Erythroblast (primary cell): ENCODE measurements around the gene STX18.

ENCODE experiments used
- DNase-seq, 2 experiments: peaks; one replicate each; lab custom pipeline; 2025; lab: John Stamatoyannopoulos, UW
- GATA1 ChIP-seq: IDR thresholded peaks from 2 replicates; pipeline ENCODE4 v1.6.1; 2011; ENCODE audit warnings: low read depth, mild to moderate bottlenecking, control low read depth, low read length, moderate library complexity
- POLR2A ChIP-seq: IDR thresholded peaks from 2 replicates; pipeline ENCODE4 v1.6.1; 2011; ENCODE audit warnings: mild to moderate bottlenecking, low read length

Gene STX18

DNA sequence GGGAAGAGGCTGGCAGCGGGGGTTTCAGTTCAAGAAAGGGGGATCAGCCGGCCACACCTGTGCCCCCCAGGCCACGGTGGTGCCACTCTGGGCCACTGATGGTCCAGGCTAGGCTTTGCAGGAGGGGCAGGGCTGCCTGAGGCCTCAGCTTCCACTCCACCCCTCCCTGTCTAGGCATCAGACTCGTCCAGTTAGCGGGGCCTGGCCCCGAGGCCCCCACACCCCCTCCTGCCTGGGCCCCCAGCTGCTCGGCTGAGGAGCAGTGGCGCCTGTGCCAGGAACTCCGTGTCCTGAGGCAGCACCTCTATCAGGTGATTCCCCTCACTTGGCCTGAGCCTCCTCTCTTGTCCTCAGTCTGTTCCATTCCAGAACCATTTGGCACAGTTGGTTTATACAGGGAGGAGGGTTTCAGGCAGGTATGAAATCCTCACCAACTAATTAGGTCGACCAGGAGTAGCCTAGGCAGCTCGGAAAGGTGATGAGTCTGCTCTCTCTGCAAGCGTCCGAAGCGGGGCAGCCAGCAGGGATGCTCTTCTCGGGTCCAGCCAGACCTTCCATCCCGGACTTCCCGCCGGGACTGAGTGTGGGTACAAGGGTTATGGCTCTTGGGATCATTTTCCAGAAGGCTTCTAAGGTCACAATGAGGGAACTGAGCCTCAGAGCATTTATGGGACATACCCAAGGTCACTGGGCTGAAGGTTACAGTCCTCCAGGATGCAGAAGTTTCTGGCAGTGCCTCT lies 152.8 kb downstream of the STX18 start:
- no peak for TF ChIP-seq POLR2A
- no peak for TF ChIP-seq GATA1
- DNase-seq = no peak

DNA sequence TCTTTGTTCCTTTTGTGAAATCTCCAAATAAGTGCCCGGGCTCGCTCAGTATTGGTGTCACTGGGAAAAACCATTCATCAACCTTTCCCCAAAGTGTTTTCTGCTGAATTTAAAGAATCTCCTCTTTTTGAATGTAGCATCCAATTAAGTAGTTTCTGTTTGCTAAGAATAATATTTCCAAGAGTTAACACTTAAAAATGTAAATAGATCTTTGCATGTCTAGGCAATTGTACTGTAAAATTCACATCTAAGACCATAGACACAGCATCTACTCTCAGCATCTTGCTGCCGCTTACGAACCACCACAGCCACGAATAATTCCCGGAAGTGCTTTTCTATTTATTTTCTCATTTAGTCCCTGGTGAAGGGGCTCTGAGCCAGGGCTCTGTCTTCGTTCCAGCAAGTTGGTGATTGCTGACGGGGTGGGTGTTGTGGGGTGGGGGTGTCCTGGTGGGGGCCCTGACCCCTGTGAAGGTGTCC lies 153.5 kb downstream of the STX18 start:
- DNase-seq = no peak
- TF ChIP-seq POLR2A = no peak
- TF ChIP-seq GATA1 = no peak

DNA sequence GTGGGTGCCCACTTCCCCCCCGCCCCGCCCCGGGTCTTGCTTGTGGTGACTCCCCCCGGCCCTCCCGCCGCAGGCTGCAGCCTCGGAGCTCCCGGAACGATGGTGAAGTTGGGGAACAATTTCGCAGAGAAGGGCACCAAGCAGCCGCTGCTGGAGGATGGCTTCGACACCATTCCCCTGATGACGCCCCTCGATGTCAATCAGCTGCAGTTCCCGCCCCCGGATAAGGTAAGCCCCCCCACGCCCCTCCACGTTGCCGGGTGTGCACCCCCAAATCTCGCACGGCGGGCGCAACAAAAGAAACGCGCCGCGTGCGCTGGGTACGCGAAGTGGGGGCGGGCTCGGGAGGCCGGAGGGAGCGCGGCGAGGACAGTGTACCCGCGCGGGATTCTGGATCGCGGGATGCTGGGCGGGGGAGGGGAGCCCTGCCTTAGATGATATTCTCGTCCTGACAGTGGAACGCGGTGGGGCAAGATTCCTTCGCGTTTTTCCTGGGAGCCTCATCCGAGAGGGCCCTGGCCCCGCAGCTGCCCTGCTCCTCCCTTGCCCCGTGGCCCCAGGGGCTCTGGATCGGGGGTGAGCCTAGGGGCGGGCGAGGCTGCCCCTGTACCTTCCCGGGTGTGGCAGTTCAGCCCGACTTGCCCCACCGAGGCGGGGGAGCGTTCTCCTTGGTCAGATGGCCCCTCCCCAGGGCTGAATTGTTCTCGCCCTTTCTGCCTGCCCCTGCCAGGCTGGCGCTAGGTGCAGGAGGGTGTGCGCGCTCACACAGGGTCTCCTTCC lies 154.1 kb downstream of the STX18 start:
- TF ChIP-seq POLR2A (no peak), GATA1 (no peak)
- DNase-seq = no peak

DNA sequence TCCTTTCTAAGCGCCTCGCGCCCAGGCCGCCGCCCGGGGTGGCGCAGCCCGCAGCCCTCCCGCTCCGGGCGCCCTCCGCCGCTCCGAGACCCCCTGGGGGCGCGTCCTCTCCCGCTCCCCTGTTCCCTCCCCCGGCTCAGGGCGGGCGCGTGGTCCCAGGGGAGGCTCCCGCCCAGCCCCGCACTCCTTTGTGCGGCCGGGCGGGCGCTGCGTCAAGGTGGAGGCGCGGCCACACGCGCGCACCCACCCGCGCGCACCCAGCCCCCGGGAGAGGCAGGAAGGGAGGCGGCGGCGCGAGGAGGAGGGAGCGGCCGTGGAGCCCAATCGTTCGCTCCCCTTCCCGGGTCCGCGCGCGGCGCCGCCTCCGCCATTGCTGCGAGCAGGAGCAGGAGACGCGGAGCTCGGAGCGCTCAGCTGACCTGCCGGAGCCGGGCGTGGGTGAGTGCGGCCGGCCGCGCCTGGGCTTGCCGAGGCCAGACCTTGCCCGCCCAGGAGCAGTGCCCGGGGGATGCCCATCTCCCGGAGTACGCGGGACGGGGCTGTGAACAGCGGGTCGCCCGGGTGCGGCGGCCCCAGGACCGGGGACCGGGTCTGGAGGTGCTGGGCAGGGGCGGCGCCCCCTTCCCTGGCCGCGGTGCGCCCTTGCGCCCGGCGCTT lies 155.0 kb downstream of the STX18 start, which contains the start of gene NSG1:
Gene NSG1 (plus strand): TSS at position 367 of the 657 bp plus-strand sequence. CDS start 528 bp downstream, outside the sequence.
- DNase-seq = peak in 1 of 2 experiments; percentile 11
- TF ChIP-seq POLR2A = no peak
- no peak for TF ChIP-seq GATA1

DNA sequence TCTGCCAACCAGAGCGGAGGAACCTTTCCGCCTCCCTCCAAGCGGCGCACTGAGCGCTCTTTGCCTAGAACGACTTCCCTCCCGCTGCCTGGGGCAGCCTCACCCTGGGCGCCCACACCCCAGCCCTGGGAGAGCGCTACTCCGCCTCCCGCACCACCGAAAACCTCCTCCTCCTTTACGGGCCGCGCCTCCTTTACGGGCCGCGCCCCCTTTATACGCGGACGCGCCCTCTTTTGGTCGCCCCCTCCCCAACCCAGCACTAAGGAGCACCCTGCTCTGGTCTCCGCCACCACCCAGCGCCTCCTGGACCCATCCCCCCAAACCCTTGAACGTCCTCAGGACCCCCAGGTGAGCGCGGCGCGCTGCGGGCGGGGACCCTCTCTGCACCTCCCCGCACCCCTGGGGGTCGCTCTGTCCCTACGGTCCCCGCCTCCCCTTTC lies 155.5 kb downstream of the STX18 start:
- TF ChIP-seq POLR2A = no peak
- no peak for TF ChIP-seq GATA1

DNA sequence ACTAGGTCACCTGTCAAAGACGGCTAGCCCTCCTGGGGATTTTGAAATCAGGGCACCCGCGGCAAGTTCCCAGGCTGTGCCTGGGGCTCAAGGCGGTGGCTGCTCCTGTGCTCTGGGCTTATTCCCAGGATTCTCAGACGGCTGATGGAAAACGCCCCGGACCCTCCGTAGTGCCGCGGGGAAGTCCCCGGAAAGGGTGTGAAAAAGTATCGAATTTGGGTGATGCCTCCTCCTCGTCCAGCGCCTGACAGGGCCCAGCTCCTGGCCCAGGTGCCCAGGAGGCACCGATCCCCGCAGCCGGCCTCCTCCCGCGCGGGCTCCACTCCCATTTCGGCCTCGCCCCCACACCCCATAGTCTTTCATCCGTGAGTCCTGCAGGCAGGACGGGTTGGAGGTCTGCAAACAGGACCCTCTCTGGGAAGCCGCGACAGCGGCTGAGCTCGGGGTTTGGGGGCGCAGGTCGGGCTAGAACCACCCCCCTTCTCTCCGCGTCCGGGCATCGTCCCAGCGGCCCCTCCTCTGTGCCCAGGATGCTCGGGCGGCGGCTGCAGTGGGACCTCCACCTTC lies 156.0 kb downstream of the STX18 start:
- no peak for TF ChIP-seq GATA1
- TF ChIP-seq POLR2A = no peak
- DNase-seq = no peak

More for the DNA sequence above, 155.5 kb downstream of the STX18 start:
- DNase-seq = no peak

DNA sequence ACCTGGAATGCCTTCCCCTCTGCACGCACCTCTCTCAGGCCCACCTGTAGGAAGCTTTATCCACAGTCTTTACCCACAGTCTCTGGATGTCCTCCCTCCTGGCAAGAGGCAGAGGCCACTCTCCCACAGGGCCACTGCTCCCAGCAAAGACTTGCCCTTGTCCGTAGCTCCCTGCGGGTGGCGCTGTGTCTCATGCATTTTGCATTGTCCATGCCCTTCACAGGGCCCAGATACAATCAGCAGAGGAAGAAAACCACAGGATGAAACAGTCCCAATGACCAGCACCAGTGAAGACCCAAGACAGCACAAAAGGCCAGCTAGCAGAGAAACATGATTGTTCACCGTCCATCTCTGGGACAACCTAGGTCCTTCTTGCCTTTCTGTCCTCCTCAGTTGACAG lies 157.0 kb downstream of the STX18 start:
- DNase-seq = peak; percentile 14 to 31
- TF ChIP-seq GATA1 (no peak), POLR2A (no peak)

DNA sequence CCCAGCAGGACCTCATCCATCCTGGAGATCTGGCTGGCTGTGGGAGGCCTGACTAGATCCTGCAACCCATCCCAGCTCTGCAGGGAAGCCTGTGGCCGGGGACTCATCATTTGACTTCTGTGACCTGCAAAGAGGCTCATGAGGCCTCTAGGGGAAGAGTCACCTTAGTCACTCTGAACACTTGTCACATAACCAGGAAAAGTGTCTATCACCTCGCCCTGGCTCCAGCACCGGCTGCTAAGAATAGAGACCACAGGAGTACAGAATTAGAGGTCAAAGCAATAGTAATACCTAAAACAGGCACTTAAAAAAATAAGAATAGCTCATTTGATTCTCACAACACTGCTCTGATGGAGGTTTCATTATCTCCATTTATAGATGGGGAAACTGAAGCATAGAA lies 158.8 kb downstream of the STX18 start:
- TF ChIP-seq POLR2A (no peak), GATA1 (no peak)
- no peak for DNase-seq

DNA sequence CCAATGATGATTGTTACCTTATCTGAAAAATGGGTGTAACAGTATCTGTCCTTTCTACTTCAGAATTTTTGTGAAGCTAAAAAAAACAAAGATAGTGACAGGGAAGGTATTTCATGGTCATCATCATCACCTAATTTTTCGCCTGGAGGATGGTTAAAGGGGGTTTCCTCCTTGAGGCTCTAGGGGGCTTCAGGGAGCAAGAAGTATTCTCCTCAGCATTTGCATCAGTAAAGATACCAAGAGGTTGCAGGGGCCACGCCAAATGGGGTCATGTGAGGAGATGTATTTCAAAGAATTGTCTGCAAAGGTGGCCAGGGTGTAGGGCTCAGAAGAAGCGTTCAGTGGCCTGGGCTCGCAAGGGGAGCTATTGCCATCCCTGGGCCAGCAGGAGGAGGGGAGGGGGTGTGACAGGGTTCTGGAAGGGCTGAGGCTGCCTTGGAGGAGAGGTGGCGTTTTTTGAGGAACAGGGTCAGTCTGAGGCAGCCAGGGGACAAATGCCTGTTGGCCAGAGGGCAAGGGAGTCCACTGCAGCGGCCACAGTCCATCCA lies 162.2 kb downstream of the STX18 start:
- no peak for TF ChIP-seq GATA1
- no peak for TF ChIP-seq POLR2A
- no peak for DNase-seq

DNA sequence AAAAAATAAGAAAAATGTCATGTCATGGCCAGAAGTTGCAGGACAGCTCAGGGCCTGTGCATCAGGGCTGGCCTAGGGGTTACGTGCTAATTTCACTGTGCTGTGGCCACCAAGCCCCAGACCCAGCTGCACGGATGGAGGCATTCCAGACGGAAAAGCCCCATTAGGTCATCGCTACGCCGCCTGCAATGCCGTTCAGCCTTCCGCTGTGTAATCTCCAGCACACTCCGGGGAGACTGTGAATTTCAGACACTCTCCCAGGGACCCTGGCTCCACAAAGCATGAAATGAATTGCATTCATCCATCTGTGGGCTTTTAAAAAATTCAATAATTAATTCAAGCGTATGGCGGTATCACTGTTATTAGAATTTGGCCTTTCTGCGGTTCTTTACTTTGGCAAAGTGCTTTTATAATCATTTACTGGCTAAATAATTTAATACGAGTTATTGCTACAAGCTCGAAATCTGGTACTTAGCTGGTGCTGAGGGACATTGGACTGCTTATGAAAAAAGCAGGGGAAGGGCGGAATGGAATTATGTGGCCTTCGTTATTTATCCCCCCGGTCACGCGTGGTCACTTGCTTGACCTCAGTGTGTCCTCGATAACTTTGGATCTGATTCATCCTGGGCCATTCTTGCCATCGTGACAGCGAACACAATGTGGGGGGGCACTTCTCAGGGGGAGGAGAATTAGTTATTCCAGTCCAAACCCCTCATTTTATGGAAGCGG lies 164.0 kb downstream of the STX18 start:
- TF ChIP-seq GATA1 = no peak
- no peak for TF ChIP-seq POLR2A
- DNase-seq = no peak

DNA sequence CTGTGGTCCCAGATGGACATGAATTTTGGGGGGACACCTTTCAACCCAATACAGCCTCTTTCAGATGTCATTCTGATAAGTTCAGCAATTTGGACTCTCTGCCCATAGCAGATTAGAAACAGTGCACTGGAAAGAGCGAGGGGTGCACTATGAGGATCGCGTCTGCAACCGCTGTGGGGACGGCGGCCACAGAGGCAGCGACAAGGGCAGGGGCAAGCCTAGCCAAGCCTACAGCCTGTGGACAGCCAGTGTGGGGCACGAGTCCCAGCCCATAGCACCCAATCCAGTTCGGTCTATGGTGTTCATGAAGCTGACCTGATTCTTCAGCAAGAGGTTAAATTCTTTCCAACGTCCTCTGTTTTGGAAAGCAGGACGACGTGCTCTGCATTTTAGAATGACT lies 164.7 kb downstream of the STX18 start:
- no peak for DNase-seq
- TF ChIP-seq POLR2A = no peak

DNA sequence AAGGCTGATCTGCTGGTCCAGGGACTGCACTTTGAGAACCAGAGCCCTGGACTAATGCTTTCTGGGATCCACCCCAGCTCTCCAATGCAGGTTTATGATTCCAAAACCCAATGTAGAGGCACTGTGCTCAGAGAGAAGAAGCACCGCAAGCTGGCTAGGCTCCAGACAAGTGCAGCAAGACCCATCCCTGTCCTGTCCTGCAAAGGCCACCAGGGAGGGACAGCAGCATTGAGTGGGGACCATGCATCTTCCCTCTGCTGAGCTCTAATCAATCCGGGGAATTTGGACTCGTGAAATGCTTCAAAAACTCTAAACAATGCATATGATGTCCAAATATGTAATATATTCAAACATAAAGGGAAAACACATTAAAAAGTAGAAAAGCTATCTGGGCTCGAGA lies 165.8 kb downstream of the STX18 start:
- DNase-seq = no peak
- no peak for TF ChIP-seq POLR2A
- no peak for TF ChIP-seq GATA1

DNA sequence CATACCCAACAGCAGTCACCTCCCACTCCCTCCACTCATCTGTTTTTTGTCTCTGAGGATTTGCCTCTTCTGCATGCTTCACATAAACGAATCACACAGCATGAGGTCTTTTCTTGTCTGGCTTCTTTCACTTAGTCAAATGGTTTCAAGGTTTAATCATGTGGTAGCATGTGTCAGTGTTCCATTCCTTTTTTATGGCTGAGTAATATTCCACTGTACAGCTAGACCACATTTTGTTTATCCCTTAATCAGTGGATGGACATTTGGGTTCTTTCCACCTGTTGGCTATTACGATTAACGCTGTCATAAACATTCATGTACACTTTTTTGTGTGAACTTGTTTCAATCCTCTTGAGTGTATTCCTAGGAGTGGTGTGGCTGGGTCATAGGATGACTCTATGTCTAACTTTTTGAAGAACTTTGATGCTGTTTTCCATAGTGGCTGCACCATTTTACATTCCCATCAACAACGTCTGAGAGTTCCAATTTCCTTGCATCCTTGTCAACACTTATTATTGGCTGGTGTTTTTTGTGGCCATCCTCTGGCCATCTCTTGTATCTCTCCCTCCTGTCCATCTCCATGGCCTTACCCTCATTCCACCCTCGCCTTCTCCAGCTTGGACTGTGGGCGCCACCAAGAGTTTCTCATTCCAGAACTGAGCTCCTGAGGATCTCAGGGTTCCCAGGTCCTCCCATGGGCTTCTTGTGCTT lies 167.3 kb downstream of the STX18 start:
- TF ChIP-seq GATA1 = no peak
- TF ChIP-seq POLR2A = no peak
- DNase-seq = no peak
